ENCODE data around the gene PTPN1. TPM values are rescaled to one million over a fixed set of nuclear protein-coding genes. Genes with fewer than 3 reads are reported as not detected.
A peak's percentile ranks its signal among the peaks of the same experiment; 100 is the strongest.

PTPN1 gene
- total and polyA plus RNA-seq, 2 of the 13 experiments (the other 11 are each of a cell fraction or from before 2014, with no cell fraction given), result 17.7 to 37.2 TPM

- TF ChIP-seq ZHX1 (CRISPR knock-in tag; IDR thresholded peaks at IDR 0.05; ENCODE audit: low read depth), result no peak
- TF ChIP-seq DMAP1 (CRISPR knock-in tag; IDR thresholded peaks at IDR 0.05), result no peak
- TF ChIP-seq KLF11 (CRISPR knock-in tag; IDR thresholded peaks at IDR 0.05), result no peak
- 0 out of 2 replicates have a peak, but pooled peaks have one; percentile 39 for TF ChIP-seq ZMYM3 (CRISPR knock-in tag; IDR thresholded peaks at IDR 0.05)
- no peak for TF ChIP-seq HES4 (CRISPR knock-in tag; IDR thresholded peaks at IDR 0.05; ENCODE audit: borderline replicate concordance)
- TF ChIP-seq FOXM1 (CRISPR knock-in tag; IDR thresholded peaks at IDR 0.05), result no peak
- TF ChIP-seq ZBTB40 (IDR thresholded peaks at IDR 0.05), result no peak
- no peak for TF ChIP-seq ZBTB40 (CRISPR knock-in tag; IDR thresholded peaks at IDR 0.05)
- 0 out of 2 replicates have a peak, but pooled peaks have one; percentile 54 for TF ChIP-seq ZNF512B (CRISPR knock-in tag; IDR thresholded peaks at IDR 0.05; ENCODE audit: borderline replicate concordance)
- TF ChIP-seq DZIP1 (CRISPR knock-in tag; IDR thresholded peaks at IDR 0.05), result no peak
Measured at GRCh38 chr20:50628332-50628731, 118.1 kb downstream of the PTPN1 start (continued).
